Activated T-cell treated with anti-CD3 and anti-CD28 coated beads for 24 hours (primary cell): ENCODE measurements around the gene NCAPD3.

Experiments
- DNase-seq: peaks from one replicate; pipeline ENCODE4 v3.0.0-alpha.2; 2020; ENCODE audit warnings: low read depth

NCAPD3 gene

DNA sequence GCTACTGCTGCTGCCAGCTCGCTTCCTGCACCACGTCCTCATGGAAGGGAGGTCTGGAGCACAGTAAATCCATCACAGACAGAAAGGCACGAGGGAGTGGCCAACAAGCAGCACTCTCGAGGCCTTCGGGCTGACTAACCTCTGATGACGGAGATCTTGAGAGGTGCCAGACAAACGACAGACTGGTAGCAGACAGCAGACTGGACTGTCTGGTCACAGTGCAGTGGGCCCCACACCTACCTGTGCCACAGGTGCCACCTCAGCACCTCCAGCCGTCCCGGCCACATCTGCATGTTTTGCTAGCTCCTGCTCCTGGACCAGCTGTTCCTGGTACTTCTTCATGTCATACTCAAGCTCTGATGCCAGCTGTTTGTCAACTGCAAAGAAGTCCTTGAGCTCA lies 64.1 kb downstream of the NCAPD3 start:
- no peak for DNase-seq

- DNase-seq, result no peak
These were observed 65.7 kb downstream of the NCAPD3 start for GRCh38 chr11:134158023-134158422.

GRCh38 chr11:134157451-134157850 lies 66.3 kb downstream of the NCAPD3 start:
- DNase-seq, result no peak

DNA sequence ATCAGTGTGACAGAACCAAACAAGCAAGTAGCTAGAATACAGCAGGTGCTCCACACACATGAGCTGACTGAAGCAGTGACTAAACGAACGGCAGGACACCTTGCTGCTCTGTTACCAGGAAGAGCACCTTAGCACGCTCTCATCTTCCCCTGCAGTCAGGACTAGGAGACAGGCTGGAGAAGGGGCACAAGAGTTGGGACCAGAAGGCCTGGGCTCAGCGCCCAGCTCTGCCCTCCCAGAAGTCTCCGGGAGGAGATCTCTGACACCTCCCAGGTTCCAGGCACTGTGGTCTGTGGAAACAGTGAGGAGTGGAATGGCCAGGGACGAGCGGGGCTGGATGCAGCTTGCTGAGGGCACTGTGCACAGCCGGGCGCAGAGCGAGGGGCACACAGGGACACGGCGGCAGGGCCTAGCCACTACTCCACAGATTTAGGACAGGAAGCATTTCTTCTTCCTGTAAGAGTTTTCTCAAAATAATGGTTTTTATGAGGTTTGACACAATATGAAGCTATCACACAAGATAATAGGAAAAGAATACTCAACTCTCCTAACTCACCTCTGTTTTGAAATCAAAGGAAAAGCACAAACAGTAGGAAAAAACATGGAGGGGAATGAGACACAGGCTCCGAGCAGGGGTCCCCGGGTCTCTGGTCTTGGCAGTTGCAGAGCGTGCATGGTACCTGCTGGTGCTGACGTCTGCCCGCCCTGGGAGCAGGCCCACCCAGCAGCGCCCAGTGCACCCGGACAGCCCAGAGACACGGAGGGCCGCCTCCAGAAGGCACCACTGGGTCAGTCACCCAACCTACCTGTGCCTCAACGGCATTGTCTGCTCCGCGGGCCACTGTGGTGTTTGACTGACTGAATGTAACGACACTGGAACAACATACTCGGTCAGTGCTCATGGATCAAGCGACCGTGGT lies 67.6 kb downstream of the NCAPD3 start:
- no peak for DNase-seq

GRCh38 chr11:134155456-134155855 lies 68.3 kb downstream of the NCAPD3 start:
- no peak for DNase-seq

DNA sequence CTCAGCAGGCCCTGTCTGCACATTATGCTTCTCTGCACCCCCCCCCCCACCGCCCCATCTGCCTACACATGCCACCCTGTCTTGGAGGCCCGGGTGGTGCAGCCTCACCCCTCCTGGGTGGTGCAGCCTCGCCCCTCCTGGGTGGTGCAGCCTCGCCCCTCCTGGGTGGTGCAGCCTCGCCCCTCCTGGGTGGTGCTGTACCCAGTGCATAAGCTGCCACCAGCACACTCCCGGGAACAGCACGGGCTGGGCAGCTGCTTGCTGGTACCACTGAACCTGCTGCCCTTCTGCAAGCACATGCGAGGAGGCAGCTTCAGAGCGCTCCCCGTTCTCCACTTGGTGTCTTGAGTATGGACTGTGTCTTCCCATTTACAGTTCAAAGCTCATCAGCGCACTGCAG lies 69.3 kb downstream of the NCAPD3 start:
- no peak for DNase-seq

DNA sequence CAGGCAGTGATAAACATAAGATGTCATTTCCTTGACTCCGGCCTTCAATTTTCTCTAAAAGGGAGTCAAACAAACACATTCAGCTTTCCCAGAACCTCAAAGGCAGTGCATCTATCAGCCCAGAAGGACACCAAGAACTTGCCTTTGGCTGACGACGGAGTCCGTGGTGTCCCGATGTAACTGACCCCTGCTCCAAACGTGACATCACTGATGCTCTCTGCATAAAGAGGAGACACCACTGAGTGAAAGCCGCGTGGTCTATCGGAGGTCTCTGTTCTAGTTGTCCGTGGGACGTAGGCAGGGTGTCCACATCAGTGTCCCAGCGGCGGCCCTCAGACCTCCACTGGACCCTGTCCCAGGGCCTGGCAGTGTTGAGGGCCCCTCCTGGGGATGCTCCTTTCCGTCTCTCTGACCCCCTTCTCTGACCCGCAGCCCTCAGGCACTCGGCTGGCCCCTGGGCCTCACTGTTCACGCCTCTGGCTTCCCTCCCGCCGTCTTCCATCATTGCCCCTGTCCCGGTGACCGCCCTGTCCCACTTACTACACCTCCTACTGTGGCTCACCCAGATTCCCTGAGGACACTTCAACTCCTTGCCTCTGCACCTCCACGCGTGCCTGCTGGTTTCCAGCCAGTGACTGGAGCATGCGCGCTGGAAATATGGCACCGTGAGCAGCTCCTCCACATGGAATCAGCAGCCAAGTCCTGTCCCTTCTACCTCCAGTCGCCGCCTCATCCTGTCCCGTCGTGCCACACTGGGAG lies 70.4 kb downstream of the NCAPD3 start:
- no peak for DNase-seq

DNA sequence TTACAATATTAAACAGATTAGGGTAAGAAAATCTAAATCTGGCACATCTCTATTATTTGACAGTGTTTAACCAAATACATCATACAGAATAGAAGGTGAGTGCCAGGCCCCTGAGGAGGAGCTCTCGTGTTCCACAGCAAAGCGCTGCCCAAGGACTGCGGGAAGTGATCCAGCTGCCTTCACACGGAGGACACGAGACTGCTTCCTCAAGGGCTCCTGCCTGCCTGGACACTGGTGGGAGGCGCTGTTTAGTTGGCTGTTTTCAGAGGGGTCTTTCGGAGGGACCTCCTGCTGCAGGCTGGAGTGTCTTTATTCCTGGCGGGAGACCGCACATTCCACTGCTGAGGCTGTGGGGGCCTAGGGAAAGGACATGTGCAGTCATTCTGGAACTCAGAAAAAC lies 71.1 kb downstream of the NCAPD3 start:
- DNase-seq, result no peak

DNA sequence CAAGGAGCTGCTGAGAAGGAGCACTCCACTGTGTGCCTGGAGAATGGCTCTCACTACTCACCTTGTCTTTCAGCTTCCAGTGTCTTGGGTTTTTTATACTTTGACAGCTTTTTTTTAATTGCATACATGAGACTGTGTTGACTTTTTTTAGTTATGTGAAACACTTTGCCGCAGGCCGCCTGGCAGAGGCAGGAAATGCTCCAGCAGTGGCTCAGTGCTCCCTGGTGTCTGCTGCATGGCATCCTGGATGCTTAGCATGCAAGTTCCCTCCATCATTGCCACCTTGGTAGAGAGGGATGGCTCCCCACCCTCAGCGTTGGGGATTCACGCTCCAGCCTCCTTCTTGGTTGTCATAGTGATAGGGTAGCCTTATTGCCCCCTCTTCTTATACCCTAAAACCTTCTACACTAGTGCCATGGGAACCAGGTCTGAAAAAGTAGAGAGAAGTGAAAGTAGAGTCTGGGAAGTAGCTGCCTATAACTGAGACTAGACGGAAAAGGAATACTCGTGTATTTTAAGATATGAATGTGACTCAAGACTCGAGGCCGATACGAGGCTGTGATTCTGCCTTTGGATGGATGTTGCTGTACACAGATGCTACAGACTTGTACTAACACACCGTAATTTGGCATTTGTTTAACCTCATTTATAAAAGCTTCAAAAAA lies 72.6 kb downstream of the NCAPD3 start:
- DNase-seq, result no peak

GRCh38 chr11:134150195-134150903 lies 73.4 kb downstream of the NCAPD3 start:
- no peak for DNase-seq

- no peak for DNase-seq
These were observed 74.4 kb downstream of the NCAPD3 start for GRCh38 chr11:134149371-134149770.

- DNase-seq, result no peak
These were observed 77.2 kb downstream of the NCAPD3 start for GRCh38 chr11:134146598-134146997.

DNA sequence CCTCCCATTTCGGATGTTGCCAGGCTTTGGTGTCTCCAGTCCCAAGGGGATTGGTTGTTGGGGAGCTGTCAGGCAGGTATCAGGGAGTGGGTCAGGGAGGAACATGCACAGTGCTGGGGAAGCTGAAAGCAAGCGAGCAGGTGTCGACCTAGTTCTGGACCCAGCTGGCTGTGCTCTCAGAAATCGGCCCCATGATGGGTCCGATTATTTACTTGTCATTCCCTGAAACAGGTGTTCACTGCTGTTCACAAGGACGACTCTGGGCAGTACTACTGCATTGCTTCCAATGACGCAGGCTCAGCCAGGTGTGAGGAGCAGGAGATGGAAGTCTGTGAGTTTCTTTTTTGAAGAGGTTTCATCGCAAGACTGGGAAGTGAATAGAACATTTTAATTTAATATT lies 78.1 kb downstream of the NCAPD3 start:
- no peak for DNase-seq

- DNase-seq, result no peak
These were observed 79.0 kb downstream of the NCAPD3 start for GRCh38 chr11:134144744-134145143.

- no peak for DNase-seq
These were observed 80.0 kb downstream of the NCAPD3 start for GRCh38 chr11:134143801-134144200.

GRCh38 chr11:134142536-134142935 lies 81.2 kb downstream of the NCAPD3 start:
- DNase-seq, result no peak

DNA sequence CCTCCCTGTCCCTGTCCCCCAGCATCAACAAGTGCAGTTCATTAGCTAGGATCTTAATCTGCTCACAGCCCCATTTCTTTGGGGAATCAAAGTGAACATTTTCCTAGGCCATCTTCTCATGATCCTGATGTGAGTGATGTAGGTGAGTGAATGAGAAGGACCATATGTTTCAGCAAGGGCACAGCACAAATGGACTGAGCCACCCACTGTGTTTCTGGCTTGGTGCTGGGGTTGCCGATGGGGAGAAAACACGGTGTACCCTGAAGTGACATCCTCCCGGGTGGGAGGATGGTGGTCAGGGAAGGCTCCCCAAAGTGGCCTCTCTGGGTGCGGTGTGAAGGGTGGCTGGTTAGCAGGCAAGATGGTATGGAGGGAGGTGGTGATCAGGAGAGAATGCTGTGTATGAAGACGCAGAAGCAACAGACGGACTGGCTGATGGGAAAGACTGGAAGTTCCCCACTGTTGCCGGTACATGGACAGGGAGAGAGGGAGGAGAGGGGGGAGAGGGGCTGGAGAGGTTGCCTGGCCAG lies 82.7 kb downstream of the NCAPD3 start:
- DNase-seq, result no peak

GRCh38 chr11:134139873-134140331 lies 83.9 kb downstream of the NCAPD3 start:
- peak; percentile 30 for DNase-seq

GRCh38 chr11:134139303-134139872 lies 84.4 kb downstream of the NCAPD3 start:
- DNase-seq, result no peak

- no peak for DNase-seq
These were observed 85.4 kb downstream of the NCAPD3 start for GRCh38 chr11:134138376-134138775.

DNA sequence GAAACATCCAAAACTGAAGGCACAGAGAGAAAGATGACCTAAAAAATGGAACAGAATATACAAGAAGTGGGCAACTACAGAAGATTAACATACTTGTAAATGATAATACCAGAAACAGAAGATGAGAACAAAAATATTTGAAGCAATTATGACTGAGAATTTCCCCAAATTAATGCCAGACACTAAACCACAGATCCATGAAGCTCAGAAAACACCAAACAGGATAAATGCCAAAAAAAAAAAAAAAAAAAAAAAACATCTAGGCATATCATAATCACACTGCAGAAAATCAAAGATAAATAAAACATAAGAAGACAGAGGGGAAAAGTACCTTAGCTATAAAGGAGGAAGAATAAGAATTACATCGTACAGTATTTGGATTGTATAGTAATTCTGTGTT lies 89.6 kb downstream of the NCAPD3 start:
- no peak for DNase-seq
